Loucy (cell line): Measurements from ENCODE around the gene GAGE12H.
"Not testable (repeated sequence)": the region's sequence is repeated elsewhere in the genome, so short reads cannot be mapped to it uniquely, and the experiment has no call there.

Source experiments
- CTCF ChIP-seq: fragments of 200-600 bp; sonication (generic); conservative IDR thresholded peaks from 2 replicates; pipeline ENCODE4 v1.5.1; 2014; ENCODE audit warnings: mild to moderate bottlenecking, antibody characterized with exemption, low read length
- EZH2phosphoT487 ChIP-seq: fragments of 200-600 bp; IDR thresholded peaks from 2 replicates; pipeline ENCODE4 v1.6.1; 2018; ENCODE audit warnings: antibody characterized with exemption, mild to moderate bottlenecking, moderate library complexity, borderline replicate concordance

GRCh38 chrX:49598720-49599119 lies 19.0 kb downstream of the GAGE12H start, which contains the start of gene GAGE1:
- not testable (repeated sequence) for TF ChIP-seq CTCF, EZH2phosphoT487
